GM18519 (cell line): ENCODE results near the gene POLD3.
"Not testable (repeated sequence)": the region's sequence is repeated elsewhere in the genome, so short reads cannot be mapped to it uniquely, and the experiment has no call there.

Source experiments
- ATAC-seq: cut with Tn5 transposase; IDR thresholded peaks from one replicate; pipeline ENCODE4 v1.9.1; 2021; ENCODE audit warnings: mild to moderate bottlenecking, moderate library complexity; ENCODE audit not compliant: unreplicated experiment, low FRiP score

POLD3 gene

DNA sequence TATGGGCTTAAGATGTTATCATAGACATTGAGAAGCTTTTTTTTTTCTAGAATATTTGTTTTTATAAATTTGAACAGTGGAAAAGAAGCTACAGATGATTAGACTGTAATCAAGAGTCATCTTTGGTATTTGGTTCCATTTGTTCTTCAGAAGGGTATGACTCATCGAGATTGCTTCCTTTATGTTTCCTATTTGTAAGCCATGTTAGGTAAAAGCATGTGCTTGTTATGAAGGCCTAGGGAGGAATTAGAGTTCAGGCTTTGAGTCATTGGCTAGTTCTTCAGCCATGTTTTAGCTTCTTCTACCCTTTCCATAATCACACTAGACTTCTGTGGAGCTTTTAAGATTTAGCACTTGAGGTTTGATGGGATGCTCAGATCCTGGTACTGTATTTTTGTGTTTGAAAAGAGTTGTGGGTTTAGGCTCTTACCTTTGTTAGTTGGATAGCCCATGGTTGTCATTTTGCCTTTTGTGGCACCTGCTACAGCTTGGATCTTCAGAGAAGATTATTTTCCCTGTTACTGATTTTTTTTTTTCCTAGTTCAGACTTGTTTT is 44.3 kb downstream of the POLD3 start:
- no peak for ATAC-seq

DNA sequence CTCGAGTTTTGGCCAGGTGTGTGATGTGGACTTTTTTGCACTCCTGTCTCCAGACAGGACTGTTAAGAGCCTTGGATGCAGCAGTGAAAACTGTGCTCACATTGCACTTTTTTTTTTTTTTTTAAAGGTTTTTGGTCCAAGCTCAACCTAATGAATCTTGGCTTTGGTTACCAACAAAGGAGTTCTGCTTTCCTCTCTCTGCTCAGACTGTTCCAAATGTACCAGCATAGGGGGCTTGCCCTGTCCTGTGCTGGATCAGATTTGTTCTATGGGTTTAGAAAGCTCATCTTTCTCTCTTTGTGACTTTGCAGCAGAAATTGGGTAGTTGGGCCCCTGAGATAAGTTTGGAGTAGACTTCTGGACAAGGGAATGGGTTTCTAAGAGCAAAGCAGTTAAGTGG is 45.3 kb downstream of the POLD3 start:
- ATAC-seq: no peak

DNA sequence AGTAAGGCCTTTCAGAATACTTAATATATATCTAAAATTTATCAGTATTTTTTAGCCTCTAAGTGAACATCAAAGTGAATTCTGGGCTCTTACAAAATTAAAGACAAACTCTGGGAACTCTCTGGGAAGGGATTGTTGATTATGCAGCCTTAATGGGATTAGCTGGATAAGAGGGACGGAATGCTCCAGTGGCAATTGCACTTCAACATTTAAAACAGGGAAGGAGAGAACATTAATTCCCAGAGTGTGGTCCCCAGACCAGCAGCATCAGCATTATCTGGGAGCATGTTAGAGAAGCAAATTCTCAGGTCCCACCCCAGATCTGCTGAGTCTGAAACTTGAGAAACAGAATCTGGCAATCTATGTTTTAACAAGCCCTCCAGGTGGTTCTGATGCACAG is 46.5 kb downstream of the POLD3 start:
- ATAC-seq: no peak

DNA sequence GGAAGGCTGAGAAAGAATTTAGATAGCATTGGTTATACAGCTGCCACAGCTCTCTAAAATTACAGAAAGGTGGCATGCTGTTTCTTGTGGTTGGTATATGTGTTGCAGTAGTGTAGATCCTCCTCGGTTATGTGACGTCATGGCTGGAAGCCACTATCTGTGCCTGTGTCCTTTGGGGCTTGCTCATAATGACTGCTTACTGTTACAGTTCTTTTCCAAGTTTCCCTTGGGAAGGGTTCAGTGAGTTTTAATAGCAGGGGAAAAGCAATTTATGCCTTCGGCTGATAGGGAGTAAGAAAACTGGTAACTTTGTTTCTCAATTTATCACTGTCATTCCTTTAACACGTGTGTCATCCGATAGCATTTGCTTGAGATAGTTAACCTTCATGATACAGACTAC is 47.2 kb downstream of the POLD3 start:
- no peak for ATAC-seq

DNA sequence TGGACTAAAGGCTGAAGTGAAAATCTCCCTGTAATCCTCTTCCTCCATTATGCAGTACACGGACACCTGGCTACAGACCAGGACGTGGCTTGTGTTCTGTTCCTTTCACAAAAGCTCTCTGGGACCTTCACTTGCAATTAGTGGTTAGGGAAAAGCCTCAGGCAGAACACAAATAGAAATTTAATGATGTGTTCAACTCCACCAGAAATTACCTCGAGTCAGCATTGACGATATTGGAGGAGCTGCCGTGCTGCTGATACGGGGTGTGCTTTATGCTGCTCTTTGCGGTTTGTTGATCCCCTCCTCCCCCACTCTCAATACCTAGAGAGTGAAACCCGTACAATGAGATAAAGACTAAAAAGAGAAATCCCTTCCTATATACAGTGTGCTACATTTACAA is 48.9 kb downstream of the POLD3 start:
- no peak for ATAC-seq

DNA sequence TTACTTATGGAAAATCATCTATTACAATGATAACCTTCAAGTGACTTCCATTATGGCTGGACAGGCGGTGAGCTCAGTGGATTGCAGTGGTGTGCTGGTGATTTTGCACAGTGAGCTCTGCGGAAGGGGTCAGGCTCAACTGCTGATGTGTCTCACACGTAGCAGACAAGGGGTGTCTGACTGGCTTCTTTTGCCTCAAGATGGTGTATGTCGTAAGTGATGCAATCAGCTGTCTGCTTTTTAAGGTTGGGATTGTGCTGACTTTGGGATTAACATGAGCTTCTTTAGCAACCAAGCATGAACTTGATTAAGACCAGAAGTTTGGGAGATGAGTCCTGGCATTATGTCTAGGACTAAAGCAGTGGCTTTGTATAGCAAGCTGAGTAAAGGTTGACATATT is 49.5 kb downstream of the POLD3 start:
- no peak for ATAC-seq

DNA sequence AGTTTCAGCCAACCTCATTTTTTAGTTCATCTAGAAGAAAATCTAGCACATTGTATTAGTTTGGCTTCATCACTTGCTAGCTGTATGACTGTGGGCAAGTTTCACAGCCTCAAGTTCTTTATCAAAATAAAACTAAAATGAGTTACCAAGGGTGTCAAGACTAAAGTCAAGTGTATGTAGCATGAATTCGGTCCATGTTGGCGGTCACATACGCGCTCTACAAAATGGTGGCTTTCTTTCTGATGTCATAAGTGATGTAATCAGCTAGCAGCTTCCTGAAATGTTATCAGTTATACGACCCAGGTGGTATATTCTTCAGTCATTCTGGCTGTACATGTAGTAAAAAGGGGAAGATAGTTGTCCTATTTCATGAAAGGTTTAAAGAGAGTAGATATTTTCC is 50.5 kb downstream of the POLD3 start:
- no peak for ATAC-seq

DNA sequence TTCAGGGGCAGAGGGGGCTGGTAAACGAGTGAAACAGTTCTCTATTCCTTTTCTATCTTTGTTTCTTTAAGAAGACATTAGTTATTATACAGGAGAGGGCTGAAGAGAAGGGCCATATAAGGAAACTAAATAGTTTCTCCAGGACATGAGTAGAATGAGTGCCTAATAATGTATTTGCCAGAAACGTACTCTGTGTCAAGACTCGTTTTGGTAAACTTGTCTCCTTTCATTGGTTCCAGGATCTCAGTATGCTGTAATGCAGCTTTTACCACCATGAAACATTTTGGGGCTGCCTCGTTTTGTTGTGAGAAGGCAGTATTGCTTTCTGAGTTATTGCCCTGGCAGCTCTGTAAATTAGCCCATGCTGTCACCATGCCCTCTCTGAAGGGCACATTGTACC is 51.7 kb downstream of the POLD3 start:
- no peak for ATAC-seq

DNA sequence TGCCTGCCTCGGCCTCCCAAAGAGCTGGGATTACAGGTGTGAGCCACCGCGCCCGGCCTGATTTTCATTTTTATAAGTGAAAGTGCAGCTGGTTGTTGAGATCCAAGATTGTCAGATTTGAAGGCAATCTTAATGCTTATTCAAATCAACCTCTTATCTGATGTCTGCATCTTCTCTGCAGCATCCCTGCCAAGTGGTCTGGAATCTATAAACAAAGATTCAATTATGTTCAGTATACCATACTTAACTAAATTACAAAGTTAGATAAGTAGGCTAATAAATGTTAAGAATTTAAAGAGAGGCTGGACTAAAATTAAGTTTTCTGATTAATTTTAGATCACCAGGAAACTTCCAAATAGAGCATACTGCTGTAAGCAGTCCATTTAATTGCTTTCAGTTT is 53.8 kb downstream of the POLD3 start:
- ATAC-seq: no peak

DNA sequence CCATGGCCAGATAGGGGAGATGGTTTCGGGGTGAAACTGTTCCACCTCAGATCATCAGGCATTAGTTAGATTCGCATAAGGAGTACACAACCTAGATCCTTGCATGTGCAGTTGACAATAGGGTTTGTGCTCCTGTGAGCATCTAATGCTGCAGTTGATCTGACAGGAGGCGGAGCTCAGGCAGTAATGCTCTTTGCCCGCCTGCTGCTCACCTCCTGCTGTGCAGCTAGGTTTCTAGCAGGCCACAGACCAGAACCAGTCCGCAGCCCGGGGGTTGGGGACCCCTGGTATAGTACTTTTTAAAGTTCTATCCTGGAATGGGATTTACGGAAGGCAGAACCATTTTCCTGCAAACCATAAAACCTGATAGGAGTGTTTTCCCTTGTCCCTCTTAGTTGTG is 54.6 kb downstream of the POLD3 start:
- no peak for ATAC-seq

DNA sequence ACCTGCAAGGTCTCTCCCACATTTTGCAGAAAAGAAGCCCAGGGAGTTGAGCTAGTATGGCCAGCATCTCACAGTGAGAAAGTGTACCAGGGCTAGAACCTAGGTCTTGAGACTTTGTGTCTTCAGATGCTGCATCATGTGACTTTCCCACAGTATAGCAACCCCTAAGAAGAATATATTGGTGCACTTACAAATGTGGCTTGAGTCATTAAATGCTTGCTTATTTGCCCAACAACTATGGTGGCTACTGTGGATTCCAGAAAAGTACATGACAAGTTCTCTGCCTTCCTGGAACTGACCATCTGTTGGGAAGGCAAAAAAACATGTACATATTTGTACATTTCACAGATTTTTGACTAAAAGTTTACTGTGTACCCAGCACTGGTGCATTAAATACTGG is 55.0 kb downstream of the POLD3 start:
- no peak for ATAC-seq

DNA sequence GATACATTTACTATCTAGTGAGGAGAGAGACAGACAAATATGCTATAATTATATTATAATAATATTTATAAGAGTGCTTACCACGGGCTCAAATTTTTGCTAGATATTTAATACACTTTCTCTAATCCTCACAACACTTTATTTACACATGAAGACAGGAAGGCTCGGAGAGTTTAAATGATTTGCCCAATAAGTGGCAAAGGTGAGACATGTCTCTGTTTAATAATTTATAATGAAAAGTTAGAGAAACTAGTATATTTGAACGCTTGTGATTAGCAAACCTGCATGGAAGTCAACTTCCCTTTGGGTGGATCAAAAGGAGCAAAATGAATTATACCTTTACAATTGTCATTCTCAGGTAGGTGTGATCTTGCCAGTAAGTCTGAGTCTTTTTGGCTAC is 55.4 kb downstream of the POLD3 start:
- ATAC-seq: no peak

DNA sequence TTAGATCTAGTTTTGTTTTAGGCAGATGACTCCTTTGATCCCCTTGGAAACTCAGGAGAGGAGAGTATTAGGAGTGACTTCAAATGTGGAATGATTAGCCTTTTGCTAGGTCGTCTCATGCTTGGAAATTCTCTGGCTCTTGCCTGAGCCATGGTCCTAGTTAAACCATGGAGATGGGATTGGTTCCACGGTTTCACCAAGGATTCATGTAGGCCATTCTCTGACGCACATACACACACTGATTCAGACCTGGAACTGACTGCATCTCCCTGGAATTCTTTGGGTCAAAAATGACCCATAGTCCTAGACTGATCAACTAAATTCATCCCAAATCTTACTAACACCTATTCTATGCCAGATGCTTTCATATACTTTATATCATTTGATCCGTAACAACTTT is 56.5 kb downstream of the POLD3 start:
- ATAC-seq: no peak

DNA sequence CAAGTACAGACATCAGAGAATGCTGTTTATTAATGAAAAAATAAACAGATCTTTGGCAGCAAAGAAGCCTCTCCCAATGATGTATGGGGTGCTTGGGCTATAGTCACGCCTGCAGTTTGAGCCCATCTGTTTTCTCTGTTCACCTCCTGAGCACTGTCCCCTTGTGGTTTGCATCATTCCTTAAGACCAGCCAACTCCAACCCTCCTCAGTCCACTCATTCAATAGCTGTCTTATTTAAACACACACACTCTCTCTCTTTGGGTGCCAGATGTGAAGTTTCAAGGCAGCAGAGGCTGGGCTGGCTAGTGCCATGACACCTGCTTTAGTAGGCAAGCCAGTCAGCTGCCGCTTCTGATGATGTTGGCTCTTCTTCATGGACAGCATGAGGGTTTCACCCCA is 58.1 kb downstream of the POLD3 start:
- no peak for ATAC-seq

DNA sequence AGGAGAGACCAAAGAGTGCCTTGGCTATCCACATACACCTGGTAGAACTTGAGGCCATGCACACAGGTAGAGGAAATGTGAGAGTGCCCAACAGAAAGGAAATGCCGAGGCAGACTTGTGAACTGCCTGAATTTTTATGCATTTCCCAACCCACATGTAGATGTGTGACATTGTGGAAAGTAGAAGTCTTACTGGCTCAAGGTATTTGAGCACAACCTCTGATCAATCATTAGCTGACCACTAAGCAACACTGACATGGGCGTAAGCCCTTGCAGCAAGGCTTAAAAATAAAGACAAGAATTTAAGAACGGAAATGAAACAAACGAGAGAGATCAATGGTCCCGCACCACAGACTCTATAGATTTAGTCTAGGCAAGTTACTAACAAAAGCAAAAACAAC is 62.6 kb downstream of the POLD3 start:
- no peak for ATAC-seq

DNA sequence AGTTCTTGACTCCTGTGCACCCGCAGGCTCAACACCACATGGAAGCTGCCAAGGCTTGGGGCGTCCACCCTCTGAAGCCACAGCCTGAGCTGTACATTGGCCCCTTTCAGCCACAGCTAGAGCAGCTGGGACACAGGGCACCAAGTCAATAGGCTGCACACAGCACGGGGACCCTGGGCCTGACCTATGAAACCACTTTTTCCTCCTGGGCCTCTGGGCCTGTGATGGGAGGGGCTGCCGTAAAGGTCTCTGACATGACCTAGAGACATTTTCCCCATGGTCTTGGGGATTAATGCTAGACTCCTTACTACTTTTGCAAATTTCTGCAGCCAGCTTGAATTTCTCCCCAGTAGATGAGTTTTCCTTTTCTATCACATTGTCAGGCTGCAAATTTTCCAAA is 66.7 kb downstream of the POLD3 start:
- not testable (repeated sequence) for ATAC-seq

DNA sequence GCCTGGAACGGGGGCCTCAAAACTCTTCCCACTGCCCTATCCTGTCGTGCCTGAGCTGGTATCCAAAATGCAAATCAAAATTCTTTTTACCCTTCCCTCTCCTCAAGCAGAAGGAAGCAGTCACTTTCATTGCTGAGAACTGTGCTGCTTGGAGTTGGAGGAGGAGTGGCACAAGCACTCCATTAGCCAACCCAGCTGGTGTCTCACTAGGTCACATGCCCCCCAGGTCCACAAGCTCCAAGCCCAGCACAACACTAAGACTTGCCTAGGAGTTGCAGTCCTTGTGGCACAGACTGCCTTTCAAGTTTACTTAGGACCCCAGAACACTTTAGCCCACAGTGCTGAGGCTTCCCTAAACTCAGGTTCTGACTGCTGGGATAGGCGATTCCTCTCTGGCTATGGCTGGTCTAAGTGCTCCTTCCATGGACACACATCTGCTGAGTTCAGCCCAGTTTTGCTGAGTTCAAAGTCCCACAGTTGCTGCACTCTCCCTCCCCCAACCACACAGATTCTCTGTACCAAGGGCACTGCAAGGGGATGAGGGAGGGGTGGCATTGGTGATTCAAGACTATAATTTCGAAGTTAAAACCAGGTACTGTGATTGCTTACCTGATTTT is 70.2 kb downstream of the POLD3 start:
- ATAC-seq: no peak

DNA sequence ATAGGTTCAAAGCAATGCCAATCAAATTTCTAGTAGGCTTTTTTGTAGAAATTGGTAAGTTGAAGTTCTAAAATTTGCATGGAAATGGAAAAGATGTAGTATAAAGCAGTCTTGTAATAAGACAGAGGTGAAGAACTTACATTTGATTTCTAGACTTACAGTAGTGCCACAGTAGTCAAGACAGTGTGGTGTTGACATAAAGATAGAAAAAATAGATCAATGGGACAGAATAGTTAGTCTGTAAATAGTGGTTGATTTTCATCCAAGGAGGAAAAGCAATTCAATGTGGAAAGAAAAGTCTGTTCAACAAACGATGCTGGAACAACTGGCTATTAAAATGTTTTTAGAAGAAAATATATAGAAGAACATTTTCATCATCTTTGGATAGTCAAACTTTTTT is 70.9 kb downstream of the POLD3 start:
- ATAC-seq: no peak

DNA sequence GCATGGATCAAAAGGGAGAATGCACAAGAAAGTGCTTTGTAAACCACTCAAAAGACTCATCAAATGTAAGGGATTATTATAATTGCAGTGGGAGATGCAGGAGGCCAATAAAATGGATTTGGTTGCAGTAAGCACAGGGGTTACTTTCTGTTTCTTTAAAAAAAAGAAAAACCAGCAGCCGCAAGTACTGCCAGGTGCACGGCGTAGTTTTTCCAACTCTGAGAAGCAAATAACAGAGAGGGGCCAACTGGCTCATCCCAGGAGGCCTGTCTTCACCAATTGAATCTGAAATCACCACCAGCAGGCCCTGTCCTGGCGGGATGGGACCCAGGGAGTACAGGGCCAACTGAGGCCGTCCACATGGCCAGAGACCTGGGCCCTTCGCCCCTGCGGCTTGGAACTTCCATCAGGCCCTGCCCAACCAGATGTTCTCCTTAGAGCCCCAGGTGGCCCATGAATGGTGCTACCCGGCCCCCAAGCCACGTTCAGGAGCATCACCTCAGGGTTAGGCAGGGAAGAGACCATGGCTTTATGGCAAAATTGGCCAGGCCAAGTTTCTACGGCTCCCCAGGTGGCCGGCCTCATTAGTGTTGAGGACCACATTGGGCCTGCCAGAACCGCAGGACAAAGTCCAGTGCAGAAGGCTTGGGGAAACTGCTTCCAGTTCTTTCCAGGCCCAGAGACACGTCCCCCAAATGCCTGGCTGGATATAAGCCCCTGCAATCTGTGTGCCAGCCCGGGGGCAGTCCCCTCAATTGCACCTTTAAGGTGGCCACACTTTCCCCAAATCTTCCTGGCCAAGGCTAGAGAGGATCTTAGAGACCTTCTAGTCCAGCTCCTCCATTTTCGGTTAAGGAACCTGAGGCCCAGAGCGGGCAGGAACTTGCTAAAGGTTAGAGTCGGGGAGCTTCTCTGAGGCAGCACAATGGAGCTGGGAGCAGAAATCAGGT is 77.1 kb downstream of the POLD3 start:
- no peak for ATAC-seq

DNA sequence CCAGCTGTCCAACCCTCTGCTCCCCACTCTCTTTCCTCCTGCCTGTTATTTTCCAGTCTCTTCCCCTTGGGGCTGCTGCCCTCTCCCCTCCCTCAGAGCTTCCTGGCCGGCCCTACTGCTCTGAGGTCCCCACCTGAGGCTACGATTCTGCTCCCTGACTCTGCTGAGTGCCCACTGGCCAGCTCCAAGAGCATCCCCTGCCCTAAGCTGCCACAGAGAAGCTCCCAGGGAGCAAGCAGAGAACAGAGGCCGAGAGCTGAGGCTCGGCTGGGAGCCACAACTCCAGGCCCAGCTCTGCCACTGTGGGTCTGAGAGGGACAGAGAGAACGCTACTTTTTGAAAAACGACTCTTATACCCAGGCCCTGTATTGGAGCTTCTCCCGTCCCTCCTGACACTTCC is 77.8 kb downstream of the POLD3 start:
- no peak for ATAC-seq

DNA sequence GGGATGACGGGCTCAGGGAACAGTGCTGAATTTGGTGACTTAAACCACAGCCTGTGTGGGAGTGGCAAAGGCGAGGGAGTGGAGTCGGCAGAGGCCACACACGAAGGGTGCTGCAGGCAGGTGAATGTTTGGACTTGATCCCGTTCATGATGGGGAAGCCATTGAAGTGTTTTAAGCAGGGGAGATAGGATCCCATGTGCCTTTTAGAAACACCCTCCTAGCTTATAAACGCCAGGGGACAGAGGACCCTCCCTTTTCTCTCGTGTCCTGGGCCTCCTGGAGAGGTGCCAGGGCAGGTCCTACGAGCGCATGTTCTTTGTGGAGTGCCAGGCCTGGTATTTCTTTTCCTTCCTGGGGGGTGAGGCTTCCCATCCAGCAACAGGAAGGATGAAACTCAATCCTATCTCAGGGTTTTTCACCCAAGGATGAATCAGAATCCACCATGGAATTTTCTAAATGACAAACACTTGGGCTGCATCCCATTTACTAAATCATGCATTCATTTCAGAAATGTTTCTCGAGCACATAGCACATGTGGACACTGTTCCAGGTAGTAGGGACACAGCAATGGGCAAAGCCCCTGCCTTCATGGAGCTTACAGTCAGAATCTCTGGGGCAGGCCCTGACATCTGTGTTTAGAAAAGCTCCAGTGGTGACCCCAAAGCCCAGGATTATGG is 79.3 kb downstream of the POLD3 start:
- no peak for ATAC-seq
